T1000 (cell line): Measurements from ENCODE around the gene RRM2.
"Not testable (repeated sequence)": the region's sequence is repeated elsewhere in the genome, so short reads cannot be mapped to it uniquely, and the experiment has no call there.

ENCODE experiments used
- DNase-seq: peaks from one replicate; lab custom pipeline; 2025; ENCODE audit warnings: mixed read lengths; lab: John Stamatoyannopoulos, UW

RRM2 gene

DNA sequence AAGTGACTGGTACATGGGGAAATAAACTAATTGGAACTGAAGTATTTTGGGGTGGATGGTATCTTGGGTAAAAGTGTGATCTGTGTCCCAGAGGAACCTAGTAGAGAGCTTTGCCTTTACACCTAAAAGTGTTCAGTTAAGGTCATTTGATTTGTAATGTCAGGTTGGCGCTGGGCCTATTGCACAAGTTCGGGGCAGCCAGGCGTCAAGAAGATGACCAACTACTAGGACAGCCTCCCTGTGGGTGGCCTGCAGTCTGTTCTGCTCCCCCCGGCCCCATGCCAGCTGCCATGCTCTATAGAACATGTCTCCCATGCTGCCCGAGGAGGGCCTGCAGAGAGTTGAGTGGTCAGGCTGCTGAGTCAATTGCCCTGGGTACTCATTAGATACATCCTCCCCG lies 10.1 kb downstream of the RRM2 start:
- no peak for DNase-seq

GRCh38 chr2:10132996-10133647 lies 10.6 kb downstream of the RRM2 start:
- no peak for DNase-seq

GRCh38 chr2:10135296-10136089 lies 13.0 kb downstream of the RRM2 start:
- peak; percentile 62 for DNase-seq

GRCh38 chr2:10136101-10136934 lies 13.8 kb downstream of the RRM2 start:
- DNase-seq: no peak

DNA sequence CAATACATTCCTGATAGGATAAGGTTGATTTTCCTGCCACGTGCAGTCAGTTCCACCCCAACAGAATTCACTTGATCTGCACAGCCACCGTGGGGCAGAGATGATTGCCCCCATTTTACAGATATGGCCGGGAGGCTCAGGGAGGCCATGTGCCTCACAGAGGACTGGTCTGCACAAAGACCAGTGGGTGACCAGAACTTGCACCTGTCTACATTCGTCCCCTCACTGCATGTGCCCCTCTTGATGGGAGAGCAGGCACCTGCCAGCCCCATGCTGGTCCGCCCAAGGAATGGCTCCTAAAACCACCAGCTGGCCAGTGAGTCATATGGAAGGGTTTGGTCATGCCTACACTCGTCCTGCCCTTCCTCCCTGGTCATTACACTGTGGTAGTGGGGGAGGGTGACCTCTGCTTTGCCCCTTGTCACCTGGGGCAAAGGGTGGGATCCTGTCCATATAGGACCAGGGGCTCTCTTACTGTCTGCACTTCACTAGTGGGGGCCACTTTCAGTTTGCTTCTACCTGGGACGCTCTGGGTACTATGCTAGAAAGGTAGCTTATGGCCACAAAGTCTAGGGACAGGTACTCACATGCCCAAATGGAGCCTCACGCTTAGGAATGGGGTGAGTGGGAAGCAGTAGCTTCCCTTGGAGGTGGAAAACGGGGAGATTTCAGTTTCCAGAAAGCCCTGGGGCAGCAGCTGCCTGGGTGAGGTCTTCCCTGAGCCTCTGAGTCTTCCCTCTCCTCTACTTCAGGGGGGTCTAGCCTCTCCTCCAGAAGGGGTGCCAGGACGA lies 14.7 kb downstream of the RRM2 start:
- DNase-seq: no peak

- DNase-seq: no peak
Measured at GRCh38 chr2:10139536-10139935, 17.0 kb downstream of the RRM2 start.

GRCh38 chr2:10140841-10141610 lies 18.5 kb downstream of the RRM2 start:
- no peak for DNase-seq

DNA sequence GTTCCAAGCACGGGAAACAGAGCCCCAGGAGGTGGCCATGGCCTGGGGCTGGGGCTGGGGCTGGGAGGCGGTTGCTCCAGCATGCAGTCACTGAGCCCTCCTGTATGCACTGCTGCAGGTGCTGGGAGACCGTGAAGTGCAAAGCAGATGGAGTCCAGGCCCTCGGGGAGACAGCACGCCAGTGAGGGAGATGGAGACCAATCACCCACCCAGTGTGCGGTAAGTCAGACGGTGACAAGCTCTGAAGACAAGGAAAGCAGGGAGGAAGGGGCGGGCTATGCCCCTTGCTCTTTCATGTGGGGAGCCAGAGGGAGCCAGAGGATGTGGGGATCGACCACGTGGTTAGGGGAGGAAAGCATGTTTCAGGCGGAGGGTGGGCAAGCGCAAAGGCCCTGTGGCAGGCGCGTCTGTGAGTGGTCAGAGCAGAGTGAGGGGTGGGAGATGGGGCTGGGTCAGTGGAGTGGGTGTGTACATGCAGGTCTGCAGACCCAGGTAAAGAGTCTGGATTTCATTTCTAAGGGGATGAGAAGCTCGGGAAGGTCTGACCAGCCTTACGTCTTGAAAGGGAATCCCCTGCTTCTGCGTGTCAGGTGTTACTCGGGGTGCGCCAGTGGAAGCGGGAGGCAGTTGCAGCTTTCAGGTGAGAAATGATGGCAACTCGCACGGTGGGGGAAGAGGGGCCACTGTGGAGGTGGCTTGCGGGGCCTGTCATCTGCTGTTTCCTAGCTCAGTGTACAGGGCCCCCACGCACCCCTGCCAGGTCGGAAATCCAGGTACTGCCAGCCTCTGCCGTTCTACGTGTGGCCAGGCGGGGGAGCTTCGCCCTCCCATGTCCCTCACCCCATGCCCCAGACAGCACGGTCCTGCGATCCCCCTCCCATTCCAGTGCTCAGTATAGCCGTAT lies 19.4 kb downstream of the RRM2 start:
- DNase-seq: no peak

DNA sequence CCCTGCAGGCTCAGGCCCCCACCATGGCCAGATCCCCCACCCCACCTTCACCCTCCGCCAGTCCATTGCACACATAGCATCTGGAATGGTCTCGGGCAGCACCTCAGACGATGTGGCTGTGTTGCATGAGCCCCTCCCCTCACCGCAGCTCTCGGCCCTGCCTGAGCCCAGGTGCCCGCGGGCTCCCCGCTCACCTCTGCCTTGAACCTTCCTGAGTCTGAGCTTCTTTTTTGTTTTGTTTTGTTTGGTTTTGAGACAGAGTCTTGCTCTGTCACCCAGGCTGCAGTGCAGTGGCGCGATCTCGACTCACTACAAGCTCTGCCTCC lies 20.1 kb downstream of the RRM2 start:
- no peak for DNase-seq

DNA sequence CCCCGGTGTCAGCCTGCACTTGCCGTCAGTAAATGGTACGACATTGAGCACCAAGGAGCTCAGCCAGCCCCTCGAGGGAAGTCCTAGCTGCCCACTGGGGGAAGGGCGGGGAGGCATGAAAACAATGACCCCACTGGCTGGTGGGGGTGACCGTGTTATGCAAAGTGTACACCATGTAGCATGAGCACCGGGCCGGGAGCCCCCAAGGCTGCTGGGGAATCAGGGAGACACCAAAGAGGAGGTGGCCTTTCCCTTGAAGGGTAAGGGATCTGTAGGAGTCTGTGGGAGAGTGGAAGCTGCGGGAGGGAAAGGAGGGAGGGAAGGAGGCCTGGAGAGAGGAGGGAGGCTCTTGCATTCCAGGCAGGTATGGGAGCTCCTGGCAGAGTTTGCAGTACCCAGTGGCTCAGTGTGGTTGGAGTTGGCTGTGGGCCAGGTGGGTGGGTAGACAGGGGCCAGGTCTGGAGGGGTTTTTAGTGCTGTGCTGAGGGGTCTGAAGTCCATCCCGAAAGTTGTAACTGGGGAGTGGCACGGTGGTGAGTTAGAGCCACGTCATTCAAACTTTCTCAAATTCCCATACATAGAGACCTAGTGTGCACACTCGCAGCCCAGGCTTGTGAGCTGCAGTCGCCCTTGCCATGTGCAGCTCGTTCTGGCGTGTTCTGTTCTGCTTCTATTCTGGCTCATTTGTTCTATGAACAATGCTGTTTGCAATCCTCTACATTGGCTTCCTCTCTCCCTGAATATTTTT lies 22.4 kb downstream of the RRM2 start:
- no peak for DNase-seq

DNA sequence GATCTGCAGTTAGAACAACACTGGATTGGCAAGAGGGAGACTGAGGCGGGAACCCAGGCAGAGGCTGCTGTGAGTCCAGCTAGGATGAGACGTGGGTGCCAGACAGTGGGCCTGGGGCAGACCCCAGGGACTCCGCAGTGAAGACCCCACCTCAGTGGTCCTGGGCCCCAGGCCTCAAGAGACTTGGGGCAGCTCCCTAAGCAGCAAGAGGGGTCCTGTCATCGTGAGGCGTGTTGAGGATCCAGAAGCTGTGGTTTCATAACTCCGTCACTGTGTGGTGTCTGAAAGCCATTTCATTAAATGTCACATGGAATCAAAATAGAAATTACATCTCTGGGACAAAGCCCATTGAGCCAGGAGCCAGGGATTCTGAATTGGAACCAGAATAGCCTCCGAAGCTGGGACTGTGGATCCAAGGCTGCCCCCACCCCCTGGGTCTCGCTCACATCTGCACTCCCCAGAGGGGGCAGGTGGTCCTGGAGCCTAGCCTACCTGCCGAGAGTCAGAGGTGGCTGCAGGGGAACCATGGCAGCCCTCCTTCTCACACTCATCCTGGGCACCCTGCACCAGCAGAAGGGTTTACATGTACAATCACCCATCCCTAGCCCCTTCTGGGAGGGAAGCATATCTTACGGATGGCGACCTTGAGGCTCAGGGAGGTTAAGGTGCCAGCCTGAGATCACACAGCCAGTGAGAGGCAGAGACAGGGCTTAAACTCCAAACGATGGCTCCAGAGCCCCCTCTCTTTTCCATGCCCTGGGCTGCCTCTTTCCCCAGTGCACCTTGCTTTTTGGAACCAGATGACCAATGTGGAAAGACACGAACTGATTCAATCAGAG lies 23.2 kb downstream of the RRM2 start:
- no peak for DNase-seq

GRCh38 chr2:10146366-10147005 lies 23.9 kb downstream of the RRM2 start:
- DNase-seq: no peak

DNA sequence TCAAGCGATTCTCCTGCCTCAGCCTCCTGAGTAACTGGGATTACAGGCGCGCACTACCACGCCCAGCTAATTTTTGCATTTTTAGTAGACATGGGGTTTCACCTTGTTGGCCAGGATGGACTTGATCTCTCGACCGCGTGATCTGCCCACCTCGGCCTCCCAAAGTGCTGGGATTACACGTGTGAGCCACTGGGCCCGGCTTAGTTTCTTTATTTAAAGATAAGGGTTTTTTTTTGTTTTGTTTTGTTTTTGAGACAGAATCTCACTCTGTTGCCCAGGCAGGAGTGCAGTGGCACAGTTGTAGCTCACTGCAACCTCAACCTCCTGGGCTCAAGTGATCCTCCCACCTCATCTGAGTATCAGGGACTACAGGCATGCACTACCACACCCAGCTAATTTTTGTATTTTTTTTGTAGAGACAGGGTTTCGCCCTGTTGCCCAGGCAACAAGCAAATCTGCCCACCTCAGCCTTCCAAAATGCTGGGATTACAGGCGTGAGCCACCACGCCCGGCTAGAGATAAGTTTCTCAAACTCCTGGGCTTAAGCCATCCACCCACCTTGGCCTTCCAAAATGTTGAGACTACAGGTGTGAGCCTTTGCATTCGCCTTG lies 24.6 kb downstream of the RRM2 start:
- DNase-seq: not testable (repeated sequence)

- DNase-seq: no peak
Measured at GRCh38 chr2:10148268-10148667, 25.7 kb downstream of the RRM2 start.

DNA sequence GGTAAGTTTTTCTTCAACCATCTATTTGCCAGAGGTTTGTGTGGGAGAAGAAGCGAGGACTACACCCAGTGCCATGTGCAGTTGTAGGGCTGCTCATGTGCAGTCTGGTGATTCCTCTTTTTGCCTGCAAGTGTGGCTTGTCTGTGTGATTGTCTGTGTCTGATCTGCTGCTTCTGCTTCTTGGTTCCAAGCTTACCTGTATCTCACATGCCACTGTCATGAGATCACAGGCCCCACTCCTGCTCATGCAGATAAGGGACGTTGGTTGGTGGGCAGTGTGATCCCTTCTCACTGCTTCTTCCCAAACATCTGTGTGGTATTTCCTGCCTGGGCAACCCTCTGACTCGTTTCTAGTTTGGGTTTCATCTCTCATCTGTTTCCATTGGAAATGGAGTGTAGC lies 27.1 kb downstream of the RRM2 start:
- DNase-seq: no peak

DNA sequence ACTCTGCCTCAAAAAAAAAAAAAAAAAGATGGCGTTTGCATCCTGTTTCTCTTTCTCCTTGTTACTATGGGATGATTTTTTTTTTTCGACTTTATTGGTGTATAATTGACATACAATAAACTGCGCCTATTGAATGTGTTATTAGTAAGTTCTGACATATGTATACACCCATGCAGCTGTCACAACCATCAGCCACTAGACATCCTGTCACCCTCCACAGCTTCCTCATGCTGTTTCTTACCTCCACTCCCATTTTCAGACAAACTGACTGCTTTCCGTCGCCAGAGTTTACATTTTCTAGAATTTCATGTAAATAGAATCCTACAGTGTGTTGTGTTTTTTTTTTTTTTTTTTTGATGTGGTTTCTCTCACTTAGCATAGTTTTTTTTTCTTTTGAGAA lies 27.9 kb downstream of the RRM2 start:
- DNase-seq: no peak

DNA sequence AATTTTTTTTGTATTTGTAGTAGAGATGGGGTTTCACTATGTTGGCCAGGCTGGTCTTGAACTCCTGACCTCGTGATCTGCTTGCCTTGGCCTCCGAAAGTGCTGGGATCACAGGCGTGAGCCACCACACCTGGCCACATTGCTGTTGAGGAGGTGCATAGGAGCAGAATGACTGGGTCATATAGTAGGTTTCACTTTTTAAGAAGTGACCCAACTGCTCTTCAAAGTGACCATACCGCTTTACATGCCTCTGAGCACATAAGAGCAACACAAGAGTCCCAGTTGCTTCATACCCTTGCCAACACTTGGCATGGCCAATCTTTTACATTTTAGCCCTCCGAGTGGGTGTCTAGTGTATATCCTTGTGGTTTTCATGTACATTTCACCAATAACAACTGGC lies 28.9 kb downstream of the RRM2 start:
- no peak for DNase-seq

- no peak for DNase-seq
Measured at GRCh38 chr2:10157293-10157692, 34.8 kb downstream of the RRM2 start.
